Right lobe of liver (tissue), 4 donors: ENCODE data around the gene FAM219B.

Experiments used
- CTCF ChIP-seq, 4 donors: fragments of 200-600 bp in 3 of 4; fragments of 450-650 bp in 1 of 4; IDR thresholded peaks; one replicate each; pipeline versions ENCODE4 v1.5.1 to v1.8.0; 2016 to 2022; ENCODE audit warnings: antibody characterized with exemption in 4 of 4, mild to moderate bottlenecking in 2 of 4
- POLR2A ChIP-seq: fragments of 450-650 bp; IDR thresholded peaks from one replicate; pipeline ENCODE4 v1.6.1; 2017; ENCODE audit warnings: antibody characterized with exemption, mild to moderate bottlenecking
- donor health status: DM: no; HTN: no; CAD: no.
- donor health status: DM: no; HTN: no; CAD: no.
- donor health status: DM: no; HTN: yes; CAD: no.

DNA sequence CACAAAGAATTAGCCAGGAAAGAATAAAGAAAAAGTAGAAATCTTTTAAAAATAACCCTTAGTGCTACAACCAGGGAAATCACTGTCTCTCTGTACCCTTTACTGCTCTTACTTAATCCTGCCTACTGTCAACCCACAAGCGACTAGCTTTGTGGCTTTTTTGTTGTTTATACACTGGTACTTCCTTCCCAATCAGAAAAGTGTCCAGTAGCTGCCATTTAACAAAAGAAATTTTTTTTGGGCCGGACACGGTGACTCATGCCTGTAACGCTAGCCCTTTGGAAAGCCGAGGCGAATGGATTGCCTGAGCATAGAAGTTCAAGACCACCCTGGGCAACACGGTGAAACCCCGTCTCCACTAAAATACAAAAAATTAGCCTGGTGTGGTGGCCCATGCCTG is 13.8 kb upstream of the FAM219B start:
- TF ChIP-seq POLR2A (no peak), CTCF (IDR thresholded peaks at IDR 0.05) (no peak)
